22Rv1 (cell line): ENCODE data around the gene DNAJC28.

Experiments used
- H3K27ac ChIP-seq: fragments of 450-650 bp; 2 replicates; pipeline ENCODE4 v1.5.1; 2017
- CTCF ChIP-seq: fragments of 450-650 bp; IDR thresholded peaks from 2 replicates; pipeline ENCODE4 v1.5.1; 2017; ENCODE audit warnings: mild to moderate bottlenecking
- ZFX ChIP-seq: fragments of 450-650 bp; IDR thresholded peaks from 2 replicates; pipeline ENCODE4 v1.6.1; 2017; ENCODE audit warnings: antibody characterized with exemption, borderline replicate concordance

DNAJC28 gene

GRCh38 chr21:33505833-33506232 is 14.3 kb upstream of the DNAJC28 start:
- H3K27ac ChIP-seq = no peak overlapping the region
- TF ChIP-seq CTCF (no peak), ZFX (no peak)

- H3K27ac ChIP-seq = no peak overlapping the region
- no peak for TF ChIP-seq ZFX
- no peak for TF ChIP-seq CTCF
Observed at GRCh38 chr21:33496345-33496744, 4.8 kb upstream of the DNAJC28 start.

- TF ChIP-seq ZFX = no peak
- no peak for TF ChIP-seq CTCF
- H3K27ac ChIP-seq = no peak overlapping the region
Observed at GRCh38 chr21:33495743-33496142, 4.2 kb upstream of the DNAJC28 start.

- TF ChIP-seq ZFX (no peak), CTCF (no peak)
- H3K27ac ChIP-seq = no peak overlapping the region
Observed at GRCh38 chr21:33493756-33494155, 2.2 kb upstream of the DNAJC28 start.

- TF ChIP-seq CTCF (no peak), ZFX (no peak)
Observed at GRCh38 chr21:33492571-33492970, 1.1 kb upstream of the DNAJC28 start.

GRCh38 chr21:33490991-33491372 is 534 bp downstream of the DNAJC28 start:
- H3K27ac ChIP-seq = peak overlapping the region; percentile 58
- TF ChIP-seq ZFX (no peak), CTCF (no peak)

More at GRCh38 chr21:33492571-33492970, 1.1 kb upstream of the DNAJC28 start:
- no peak overlapping the region for H3K27ac ChIP-seq

- no peak for TF ChIP-seq CTCF
- no peak for TF ChIP-seq ZFX
- H3K27ac ChIP-seq = no peak overlapping the region
Observed at GRCh38 chr21:33488936-33489335, 2.6 kb downstream of the DNAJC28 start.
